ENCODE measurements around the gene SLC38A11. TPM values are rescaled to one million over a fixed set of nuclear protein-coding genes. Genes with fewer than 3 reads are reported as not detected.

SLC38A11 gene
- total RNA-seq, 4 donors from 2014 or later: 0.20 to 2.8 (median 0.78) TPM; not detected in 1

- Histone ChIP-seq H3K27ac (peak overlapping the region in 2 of 4 donors; percentile 14), H3K4me1 (no peaks in the 10 kb centered on the region), H3K36me3 (no peaks in the 10 kb centered on the region), H3K4me3 (no peak overlapping the region), H3K27me3 (no peaks in the 10 kb centered on the region), H3K9me3 (no peaks in the 10 kb centered on the region)
- no peak for ATAC-seq
- in situ Hi-C loops (cut with MboI; ENCODE audit: low sequenced_read_pairs in 4 of 4) (no loop called here), intact Hi-C loops (cut with DNase I; ENCODE audit: low total_unique reads) (no loop called here)
- no peak for TF ChIP-seq CTCF (IDR thresholded peaks at IDR 0.05 in 4 of 5, conservative IDR thresholded peaks at IDR 0.05 in 1 of 5)
- no peak for TF ChIP-seq POLR2A (IDR thresholded peaks at IDR 0.05)
- no peak for DNase-seq
Observed at GRCh38 chr2:164891460-164891859, 63.9 kb downstream of the SLC38A11 start.

GRCh38 chr2:164890544-164890943 is 64.8 kb downstream of the SLC38A11 start:
- no peak for DNase-seq
- intact Hi-C loops (cut with DNase I; ENCODE audit: low total_unique reads) (no loop called here), in situ Hi-C loops (cut with MboI; ENCODE audit: low sequenced_read_pairs in 4 of 4) (no loop called here)
- no peak overlapping the region for H3K27ac ChIP-seq
- no peaks in the 10 kb centered on the region for H3K9me3 ChIP-seq
- peak in 1 of 2 donors; percentile 24 for ATAC-seq
- H3K36me3 ChIP-seq: no peaks in the 10 kb centered on the region
- no peaks in the 10 kb centered on the region for H3K4me1 ChIP-seq
- H3K27me3 ChIP-seq: no peaks in the 10 kb centered on the region
- no peak overlapping the region for H3K4me3 ChIP-seq
- TF ChIP-seq CTCF (IDR thresholded peaks at IDR 0.05 in 4 of 5, conservative IDR thresholded peaks at IDR 0.05 in 1 of 5): no peak
- no peak for TF ChIP-seq POLR2A (IDR thresholded peaks at IDR 0.05)

GRCh38 chr2:164888592-164888991 is 66.7 kb downstream of the SLC38A11 start:
- DNase-seq (no peak), ATAC-seq (no peak)
- TF ChIP-seq POLR2A (IDR thresholded peaks at IDR 0.05) (no peak), CTCF (IDR thresholded peaks at IDR 0.05 in 4 of 5, conservative IDR thresholded peaks at IDR 0.05 in 1 of 5) (no peak)
- intact Hi-C loops (cut with DNase I; ENCODE audit: low total_unique reads): no loop called here
- no peaks in the 10 kb centered on the region for H3K4me1 ChIP-seq
- H3K36me3 ChIP-seq: no peaks in the 10 kb centered on the region
- H3K9me3 ChIP-seq: no peaks in the 10 kb centered on the region
- no peak overlapping the region for H3K27ac ChIP-seq
- H3K27me3 ChIP-seq: no peaks in the 10 kb centered on the region
- in situ Hi-C loops (cut with MboI; ENCODE audit: low sequenced_read_pairs in 4 of 4): no loop called here
- H3K4me3 ChIP-seq: no peak overlapping the region

- intact Hi-C loops (cut with DNase I; ENCODE audit: low total_unique reads): no loop called here
- Histone ChIP-seq H3K4me3 (no peak overlapping the region), H3K27ac (no peak overlapping the region), H3K4me1 (no peaks in the 10 kb centered on the region), H3K27me3 (no peaks in the 10 kb centered on the region), H3K9me3 (no peaks in the 10 kb centered on the region), H3K36me3 (no peaks in the 10 kb centered on the region)
- no peak for DNase-seq
- TF ChIP-seq POLR2A (IDR thresholded peaks at IDR 0.05): no peak
- ATAC-seq: no peak
- in situ Hi-C loops (cut with MboI; ENCODE audit: low sequenced_read_pairs in 4 of 4): no loop called here
Observed at GRCh38 chr2:164887434-164888144, 67.7 kb downstream of the SLC38A11 start.

GRCh38 chr2:164882276-164882675 is 73.0 kb downstream of the SLC38A11 start:
- H3K4me1 ChIP-seq: no peaks in the 10 kb centered on the region
- ATAC-seq (no peak), DNase-seq (no peak)
- H3K27me3 ChIP-seq: no peaks in the 10 kb centered on the region
- in situ Hi-C loops (cut with MboI; ENCODE audit: low sequenced_read_pairs in 4 of 4) (no loop called here), intact Hi-C loops (cut with DNase I; ENCODE audit: low total_unique reads) (no loop called here)
- TF ChIP-seq POLR2A (IDR thresholded peaks at IDR 0.05) (no peak), CTCF (IDR thresholded peaks at IDR 0.05 in 4 of 5, conservative IDR thresholded peaks at IDR 0.05 in 1 of 5) (no peak)
- no peaks in the 10 kb centered on the region for H3K9me3 ChIP-seq
- H3K4me3 ChIP-seq: no peak overlapping the region
- H3K36me3 ChIP-seq: no peaks in the 10 kb centered on the region
- no peak overlapping the region for H3K27ac ChIP-seq
